ENCODE results near the gene CYB561D2. TPM values are rescaled to one million over a fixed set of nuclear protein-coding genes. Genes with fewer than 3 reads are reported as not detected.
A peak's percentile ranks its signal among the peaks of the same experiment; 100 is the strongest.

CYB561D2 gene
- total and polyA plus RNA-seq, 10 of the 15 experiments (the other 5 are each of a cell fraction or from before 2014, with no cell fraction given), result 7.6 to 39.2 (median 18.8) TPM

DNA sequence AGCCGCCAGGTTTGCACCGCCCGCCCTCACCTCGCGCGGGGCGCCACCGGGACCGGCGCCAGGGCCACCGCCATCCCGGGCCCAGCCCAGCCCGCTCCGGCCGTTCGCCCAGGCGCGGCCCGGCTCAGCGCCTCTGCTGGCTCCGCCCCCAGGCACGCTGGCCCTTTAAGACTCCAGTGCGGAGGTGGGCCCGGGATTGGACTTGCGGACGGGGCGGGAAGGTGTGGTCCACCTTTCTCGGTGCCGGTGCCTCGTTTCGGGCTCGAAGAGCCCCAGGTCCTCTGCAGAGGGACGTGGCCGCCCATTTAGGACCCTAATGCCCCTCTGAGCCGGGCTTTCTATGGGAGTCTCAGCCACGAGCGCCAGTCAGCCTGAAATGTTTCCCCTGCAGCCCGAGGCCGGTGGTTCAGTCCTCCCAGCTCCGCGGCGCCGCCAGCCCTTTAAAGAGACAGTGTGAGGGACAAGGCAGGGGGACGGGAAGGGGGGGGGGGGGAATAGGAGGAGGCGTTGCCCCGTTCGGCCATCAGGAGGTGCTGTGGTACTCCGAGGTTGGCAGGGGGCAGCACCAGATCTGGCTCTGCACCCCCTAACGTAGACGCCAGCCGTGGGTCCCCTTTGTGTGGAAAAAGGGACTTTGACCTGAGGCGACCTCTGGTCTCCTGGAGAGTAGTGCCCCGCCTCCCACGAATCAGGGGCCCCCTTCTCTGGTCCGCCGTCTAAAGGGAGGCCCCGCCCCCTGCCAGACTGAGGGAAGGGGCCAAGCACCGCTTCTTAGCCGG lies 29.1 kb upstream of the CYB561D2 start (continued):
- TF ChIP-seq, protein P1, sequence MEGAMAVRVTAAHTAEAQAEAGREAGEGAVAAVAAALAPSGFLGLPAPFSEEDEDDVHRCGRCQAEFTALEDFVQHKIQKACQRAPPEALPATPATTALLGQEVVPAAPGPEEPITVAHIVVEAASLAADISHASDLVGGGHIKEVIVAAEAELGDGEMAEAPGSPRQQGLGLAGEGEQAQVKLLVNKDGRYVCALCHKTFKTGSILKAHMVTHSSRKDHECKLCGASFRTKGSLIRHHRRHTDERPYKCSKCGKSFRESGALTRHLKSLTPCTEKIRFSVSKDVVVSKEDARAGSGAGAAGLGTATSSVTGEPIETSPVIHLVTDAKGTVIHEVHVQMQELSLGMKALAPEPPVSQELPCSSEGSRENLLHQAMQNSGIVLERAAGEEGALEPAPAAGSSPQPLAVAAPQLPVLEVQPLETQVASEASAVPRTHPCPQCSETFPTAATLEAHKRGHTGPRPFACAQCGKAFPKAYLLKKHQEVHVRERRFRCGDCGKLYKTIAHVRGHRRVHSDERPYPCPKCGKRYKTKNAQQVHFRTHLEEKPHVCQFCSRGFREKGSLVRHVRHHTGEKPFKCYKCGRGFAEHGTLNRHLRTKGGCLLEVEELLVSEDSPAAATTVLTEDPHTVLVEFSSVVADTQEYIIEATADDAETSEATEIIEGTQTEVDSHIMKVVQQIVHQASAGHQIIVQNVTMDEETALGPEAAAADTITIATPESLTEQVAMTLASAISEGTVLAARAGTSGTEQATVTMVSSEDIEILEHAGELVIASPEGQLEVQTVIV (IDR thresholded peaks at IDR 0.05; ENCODE audit: borderline replicate concordance, partially characterized antibody), result peak; percentile 98
- peak; percentile 39; the same call in 1 of the 2 replicates for TF ChIP-seq IRF4 (IDR thresholded peaks at IDR 0.05; ENCODE audit: low read depth, low read length)
- TF ChIP-seq CREB1 (IDR thresholded peaks at IDR 0.05; ENCODE audit: low read depth), result no peak
- TF ChIP-seq, protein P2, sequence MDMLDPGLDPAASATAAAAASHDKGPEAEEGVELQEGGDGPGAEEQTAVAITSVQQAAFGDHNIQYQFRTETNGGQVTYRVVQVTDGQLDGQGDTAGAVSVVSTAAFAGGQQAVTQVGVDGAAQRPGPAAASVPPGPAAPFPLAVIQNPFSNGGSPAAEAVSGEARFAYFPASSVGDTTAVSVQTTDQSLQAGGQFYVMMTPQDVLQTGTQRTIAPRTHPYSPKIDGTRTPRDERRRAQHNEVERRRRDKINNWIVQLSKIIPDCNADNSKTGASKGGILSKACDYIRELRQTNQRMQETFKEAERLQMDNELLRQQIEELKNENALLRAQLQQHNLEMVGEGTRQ (IDR thresholded peaks at IDR 0.05; ENCODE audit: borderline replicate concordance, low read depth, low read length), result no peak
- TF ChIP-seq NFYA (IDR thresholded peaks at IDR 0.05; ENCODE audit: borderline replicate concordance, low read depth, low read length), result no peak
- no peak for TF ChIP-seq TARDBP (IDR thresholded peaks at IDR 0.05; ENCODE audit: borderline replicate concordance)
- peak; percentile 36; the same call in 1 of the 2 replicates for TF ChIP-seq HCFC1 (IDR thresholded peaks at IDR 0.05; ENCODE audit: low read length)
- peak; percentile 97 for TF ChIP-seq SREBF1 (IDR thresholded peaks at IDR 0.05; ENCODE audit: low read length)
- peak; percentile 69 for TF ChIP-seq RELA (IDR thresholded peaks at IDR 0.05; ENCODE audit: borderline replicate concordance, partially characterized antibody)
- peak; percentile 10; the same call in 1 of the 3 replicates for TF ChIP-seq POU2F2 (IDR thresholded peaks at IDR 0.05; ENCODE audit: borderline replicate concordance, low read depth, low read length)
- TF ChIP-seq CHD2 (IDR thresholded peaks at IDR 0.05; ENCODE audit: borderline replicate concordance, low read depth, low read length), result peak; percentile 46
- no peak for TF ChIP-seq SMC3 (IDR thresholded peaks at IDR 0.05; ENCODE audit: borderline replicate concordance, low read length)
- TF ChIP-seq TAF1 (IDR thresholded peaks at IDR 0.05; ENCODE audit: borderline replicate concordance, low read depth, low read length), result 0 out of 2 replicates have a peak, but pooled peaks have one; percentile 8
- peak; percentile 78; the same call in 1 of the 2 replicates for TF ChIP-seq NFXL1 (IDR thresholded peaks at IDR 0.05; ENCODE audit: borderline replicate concordance)
- no peak; the same call in 1 of the 2 replicates for TF ChIP-seq ZNF24 (IDR thresholded peaks at IDR 0.05)
- TF ChIP-seq KDM1A (IDR thresholded peaks at IDR 0.05; ENCODE audit: borderline replicate concordance), result no peak
- no peak for TF ChIP-seq RFX5 (IDR thresholded peaks at IDR 0.05; ENCODE audit: low read depth, low read length)
- TF ChIP-seq MYB (IDR thresholded peaks at IDR 0.05; ENCODE audit: borderline replicate concordance, low read depth, low read length), result no peak
- no peak for TF ChIP-seq GABPA (IDR thresholded peaks at IDR 0.05; ENCODE audit: low read depth)
- no peak for TF ChIP-seq SIX5 (IDR thresholded peaks at IDR 0.05; ENCODE audit: low read depth, low read length, severe bottlenecking)
- 0 out of 2 replicates have a peak, but pooled peaks have one; percentile 38 for TF ChIP-seq POLR2AphosphoS5 (IDR thresholded peaks at IDR 0.05; ENCODE audit: low read length)
- 0 out of 2 replicates have a peak, but pooled peaks have one; percentile 8 for TF ChIP-seq GATAD2B (conservative IDR thresholded peaks at IDR 0.05; ENCODE audit: low read depth)
- TF ChIP-seq, protein P3, sequence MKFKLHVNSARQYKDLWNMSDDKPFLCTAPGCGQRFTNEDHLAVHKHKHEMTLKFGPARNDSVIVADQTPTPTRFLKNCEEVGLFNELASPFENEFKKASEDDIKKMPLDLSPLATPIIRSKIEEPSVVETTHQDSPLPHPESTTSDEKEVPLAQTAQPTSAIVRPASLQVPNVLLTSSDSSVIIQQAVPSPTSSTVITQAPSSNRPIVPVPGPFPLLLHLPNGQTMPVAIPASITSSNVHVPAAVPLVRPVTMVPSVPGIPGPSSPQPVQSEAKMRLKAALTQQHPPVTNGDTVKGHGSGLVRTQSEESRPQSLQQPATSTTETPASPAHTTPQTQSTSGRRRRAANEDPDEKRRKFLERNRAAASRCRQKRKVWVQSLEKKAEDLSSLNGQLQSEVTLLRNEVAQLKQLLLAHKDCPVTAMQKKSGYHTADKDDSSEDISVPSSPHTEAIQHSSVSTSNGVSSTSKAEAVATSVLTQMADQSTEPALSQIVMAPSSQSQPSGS (IDR thresholded peaks at IDR 0.05; ENCODE audit: low read length), result no peak

All from GM12878 (cell line).